NCI-H1436 (cell line): ENCODE data around the gene GRAP2.

Source experiments
- DNase-seq: peaks from one replicate; lab custom pipeline; 2025; lab: John Stamatoyannopoulos, UW

Gene GRAP2

DNA sequence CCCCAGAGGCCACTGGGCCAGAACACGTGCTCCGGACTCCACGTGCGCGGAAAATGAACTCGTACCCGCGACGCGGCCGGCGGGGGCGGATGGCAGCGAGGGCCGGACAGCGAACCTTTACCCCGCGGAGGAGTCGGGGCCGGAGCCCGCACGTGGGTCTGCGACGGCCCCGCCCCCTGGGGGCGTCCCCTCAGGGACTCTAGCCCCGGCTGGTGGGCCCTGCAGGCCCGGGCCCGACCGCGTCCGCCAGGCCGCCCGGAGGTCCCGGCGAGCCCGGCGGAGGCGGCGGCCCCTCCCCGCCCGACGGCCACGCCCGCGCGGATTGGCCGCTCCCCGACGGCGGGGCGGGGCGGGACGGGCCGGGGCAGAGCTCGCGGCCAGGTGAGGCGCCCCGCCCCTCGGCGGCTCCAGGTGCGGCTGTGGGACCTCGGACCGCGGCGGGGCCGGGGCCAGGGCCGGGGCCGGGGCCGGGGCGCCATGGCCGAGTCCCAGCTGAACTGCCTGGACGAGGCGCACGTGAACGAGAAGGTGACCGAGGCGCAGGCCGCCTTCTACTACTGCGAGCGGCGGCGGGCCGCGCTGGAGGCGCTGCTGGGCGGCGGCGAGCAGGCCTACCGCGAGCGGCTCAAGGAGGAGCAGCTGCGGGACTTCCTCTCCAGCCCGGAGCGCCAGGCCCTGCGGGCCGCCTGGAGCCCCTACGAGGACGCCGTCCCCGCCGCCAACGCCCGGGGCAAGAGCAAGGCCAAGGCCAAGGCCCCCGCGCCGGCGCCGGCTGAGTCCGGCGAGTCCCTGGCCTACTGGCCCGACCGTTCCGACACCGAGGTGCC, 93.9 kb downstream of the GRAP2 start, which contains the start of gene FAM83F:
TSS of gene FAM83F (plus strand) at position 389 of the 827 bp plus-strand sequence. CDS start at position 478, 89 bp downstream.
- DNase-seq, result no peak

DNA sequence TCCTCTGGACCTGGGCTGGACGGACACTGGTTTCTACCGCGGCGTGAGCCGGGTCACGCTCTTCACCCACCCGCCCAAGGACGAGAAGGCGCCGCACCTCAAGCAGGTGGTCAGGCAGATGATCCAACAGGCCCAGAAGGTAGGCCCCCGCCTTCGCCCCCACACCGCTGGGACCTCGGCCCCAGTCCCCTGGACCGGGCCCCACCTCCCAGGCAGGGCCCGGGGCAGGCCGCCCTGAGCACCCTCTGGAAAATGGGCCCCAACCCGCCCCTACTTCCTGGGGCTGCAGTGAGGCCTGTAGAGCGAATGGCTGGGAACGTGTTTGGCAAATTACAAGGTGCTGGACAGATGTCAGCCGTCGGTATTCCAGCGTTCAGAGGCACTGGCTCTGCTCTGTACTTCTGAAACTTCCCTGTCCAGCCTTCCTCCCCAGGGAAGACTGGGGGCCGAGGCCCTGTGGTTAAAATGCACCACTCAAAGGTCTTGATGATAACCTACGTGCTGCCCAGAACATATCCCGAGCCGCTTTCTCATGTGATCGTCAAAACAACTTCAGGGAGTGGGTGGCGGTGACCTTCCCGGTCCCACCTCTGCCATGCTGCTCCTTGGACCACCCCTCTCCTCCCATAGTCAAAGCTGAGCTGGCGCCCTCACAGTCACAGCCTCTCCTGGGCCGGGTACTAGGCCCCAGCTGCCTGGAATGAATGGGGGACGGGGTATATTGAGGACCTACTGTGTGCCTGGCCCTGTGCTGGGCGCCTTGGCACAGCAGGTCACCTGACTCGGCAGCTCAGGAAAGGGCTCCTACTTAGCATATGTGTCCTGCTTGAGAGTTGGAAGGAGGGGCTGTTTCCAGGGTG, 94.7 kb downstream of the GRAP2 start:
- no peak for DNase-seq

GRCh38 chr22:39996732-39997131, 95.8 kb downstream of the GRAP2 start:
- no peak for DNase-seq

- no peak for DNase-seq
These were observed 96.5 kb downstream of the GRAP2 start for GRCh38 chr22:39997421-39997820.

- no peak for DNase-seq
These were observed 97.2 kb downstream of the GRAP2 start for GRCh38 chr22:39997939-39998726.

GRCh38 chr22:39999144-39999757, 98.4 kb downstream of the GRAP2 start:
- DNase-seq, result no peak

GRCh38 chr22:40000171-40000570, 99.3 kb downstream of the GRAP2 start:
- no peak for DNase-seq

GRCh38 chr22:40001106-40001505, 100.2 kb downstream of the GRAP2 start:
- DNase-seq, result no peak

DNA sequence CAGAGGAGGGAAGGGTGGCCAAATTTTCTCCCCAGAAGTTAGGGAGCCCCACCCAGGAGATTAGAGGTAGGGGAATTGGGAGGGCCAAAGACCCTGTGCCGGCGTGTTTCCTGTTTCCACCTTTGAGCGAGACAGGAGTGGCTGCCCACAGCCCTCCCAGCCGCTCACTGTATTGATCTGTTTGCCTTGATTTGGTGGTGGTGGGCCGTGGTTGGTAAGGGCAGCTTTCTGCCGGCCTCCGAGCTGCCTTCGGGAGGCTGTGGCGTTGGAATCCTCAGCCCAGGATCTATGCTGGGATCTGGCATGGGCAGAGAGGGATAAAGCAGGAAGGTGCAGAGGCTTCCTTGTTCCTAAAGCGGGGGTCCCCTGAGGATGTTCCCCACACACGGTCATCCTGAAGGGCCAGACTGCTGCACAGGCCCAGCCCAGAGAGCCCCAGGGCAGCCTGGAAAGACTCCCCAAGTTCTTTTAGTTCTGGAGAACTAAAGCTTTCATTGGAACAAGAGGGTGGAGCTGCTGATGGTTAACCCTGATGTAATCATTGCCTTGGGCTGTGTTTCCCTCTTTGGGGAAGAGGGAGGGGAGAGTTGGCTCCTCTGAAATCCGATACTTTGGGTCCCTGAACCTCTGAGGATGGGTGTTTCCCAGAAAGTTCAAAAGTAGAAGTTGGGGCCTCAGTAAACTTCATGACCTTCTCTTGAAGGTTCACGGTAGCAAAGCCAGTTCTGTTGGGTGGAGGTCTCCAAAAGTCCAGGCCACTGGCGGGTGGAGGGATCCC, 101.1 kb downstream of the GRAP2 start:
- no peak for DNase-seq

- no peak for DNase-seq
These were observed 102.2 kb downstream of the GRAP2 start for GRCh38 chr22:40002935-40003715.

GRCh38 chr22:40004836-40005235, 104.0 kb downstream of the GRAP2 start:
- DNase-seq, result no peak

DNA sequence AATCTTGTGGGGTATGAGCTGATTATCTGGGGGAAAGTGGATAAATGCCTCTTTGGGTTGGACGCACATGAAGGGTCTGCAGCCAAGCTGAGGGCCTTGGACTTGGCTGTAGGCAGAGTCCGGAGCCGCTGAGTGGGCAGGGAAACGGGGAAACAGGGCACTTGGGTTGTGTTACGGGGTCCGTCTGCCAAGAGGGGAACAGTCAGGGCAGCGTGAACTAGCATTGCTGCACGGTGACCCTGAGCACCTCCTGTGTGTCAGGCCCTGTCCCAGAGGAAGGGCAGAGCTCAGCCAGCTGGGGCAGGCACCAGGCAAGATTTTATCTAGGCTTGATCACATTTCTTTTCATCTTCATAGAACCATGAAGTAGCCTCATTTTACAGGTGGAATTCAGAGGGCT, 105.8 kb downstream of the GRAP2 start:
- no peak for DNase-seq

DNA sequence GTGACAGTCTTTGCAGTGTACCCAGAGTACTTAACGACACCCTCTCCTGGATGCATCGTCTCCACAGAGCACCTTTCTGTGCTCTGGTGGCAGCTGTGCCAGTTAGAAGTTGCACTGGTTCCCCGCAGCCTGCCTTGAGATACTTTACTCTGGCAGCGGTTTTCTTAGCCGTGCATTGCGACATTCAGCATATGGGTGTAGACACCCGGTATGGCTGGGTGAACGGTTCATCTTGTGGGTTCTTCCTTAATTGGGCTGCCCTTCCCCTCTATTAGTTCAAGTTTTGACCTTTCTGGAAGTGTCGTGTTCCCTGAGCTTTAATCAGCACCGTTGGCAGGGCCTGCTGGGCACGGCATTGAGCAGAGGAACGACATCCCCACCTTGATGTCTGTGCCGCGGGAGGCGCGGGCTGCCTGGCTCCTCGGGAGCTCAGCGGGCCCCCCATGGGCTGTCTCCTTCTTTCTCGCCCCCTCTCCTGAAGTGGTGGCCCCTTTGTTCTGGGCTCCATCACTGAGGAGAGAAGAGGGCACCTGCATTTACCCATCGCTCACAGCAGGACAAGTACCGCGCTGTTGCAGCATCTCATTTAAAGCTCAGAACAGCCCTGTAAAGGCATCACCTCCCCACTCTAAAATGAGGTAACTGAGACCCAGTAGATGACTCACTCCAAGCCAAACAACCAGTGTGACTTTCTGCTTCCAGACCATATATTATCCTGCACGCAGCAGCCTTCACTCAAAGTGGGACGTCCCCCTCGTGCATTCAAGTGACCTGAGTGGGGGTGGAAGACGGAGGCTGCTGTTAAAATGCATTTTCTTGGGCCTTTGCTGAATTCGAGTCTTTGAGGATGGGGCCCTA, 107.2 kb downstream of the GRAP2 start:
- no peak for DNase-seq

DNA sequence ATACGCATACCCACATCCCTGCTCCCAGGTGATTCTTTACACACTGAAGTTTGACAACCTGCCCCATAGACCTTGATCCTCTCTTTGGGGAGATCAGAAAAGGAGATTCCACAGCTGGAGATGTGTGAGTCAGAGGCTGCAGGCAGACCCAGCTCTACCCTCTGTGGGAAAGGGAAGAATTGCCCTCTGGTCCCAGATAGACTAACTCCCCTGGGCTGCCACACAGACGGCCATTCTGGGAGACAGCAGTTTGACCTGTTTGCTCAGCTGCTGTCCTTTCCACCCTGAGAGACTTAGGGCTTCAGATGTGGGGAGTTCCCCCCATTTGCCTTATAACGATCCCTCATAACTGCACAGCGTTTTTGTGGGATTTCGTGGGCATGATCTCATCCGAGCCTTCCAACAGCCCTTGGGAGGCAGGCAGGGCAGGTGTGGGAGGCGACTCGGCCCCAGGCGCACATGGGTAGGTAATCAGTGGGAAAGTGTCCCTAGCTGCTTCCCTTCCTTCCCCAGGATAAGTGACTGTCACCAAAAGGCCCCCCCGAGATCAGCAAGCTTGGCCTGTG, 107.9 kb downstream of the GRAP2 start:
- no peak for DNase-seq

DNA sequence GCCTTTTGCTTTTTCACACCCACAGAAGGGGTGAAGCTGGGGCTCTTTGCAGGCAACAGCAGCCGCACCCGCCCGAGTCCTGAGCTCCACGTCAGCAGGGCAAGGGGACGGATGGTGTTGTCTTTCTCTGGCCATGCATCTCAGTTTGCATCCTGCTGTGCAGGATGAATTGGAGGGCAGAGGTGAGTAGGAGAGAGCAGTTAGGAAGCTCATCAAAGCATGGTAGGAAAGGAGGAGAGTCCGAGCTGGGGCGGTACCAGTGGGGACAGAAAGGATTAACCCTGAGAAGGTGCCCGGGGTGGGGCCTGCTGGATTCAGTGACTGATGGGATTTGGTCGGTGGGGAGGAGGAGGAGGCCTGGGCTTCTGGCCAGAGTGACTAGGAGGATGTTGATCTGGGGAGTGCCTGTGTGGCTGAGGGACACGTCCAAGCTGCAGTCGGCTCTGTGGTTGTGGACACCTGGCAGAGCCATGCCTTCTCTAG, 108.4 kb downstream of the GRAP2 start:
- no peak for DNase-seq

- DNase-seq, result peak; percentile 51
These were observed 109.2 kb downstream of the GRAP2 start for GRCh38 chr22:40009951-40010671.

GRCh38 chr22:40010746-40011145, 109.9 kb downstream of the GRAP2 start:
- no peak for DNase-seq

DNA sequence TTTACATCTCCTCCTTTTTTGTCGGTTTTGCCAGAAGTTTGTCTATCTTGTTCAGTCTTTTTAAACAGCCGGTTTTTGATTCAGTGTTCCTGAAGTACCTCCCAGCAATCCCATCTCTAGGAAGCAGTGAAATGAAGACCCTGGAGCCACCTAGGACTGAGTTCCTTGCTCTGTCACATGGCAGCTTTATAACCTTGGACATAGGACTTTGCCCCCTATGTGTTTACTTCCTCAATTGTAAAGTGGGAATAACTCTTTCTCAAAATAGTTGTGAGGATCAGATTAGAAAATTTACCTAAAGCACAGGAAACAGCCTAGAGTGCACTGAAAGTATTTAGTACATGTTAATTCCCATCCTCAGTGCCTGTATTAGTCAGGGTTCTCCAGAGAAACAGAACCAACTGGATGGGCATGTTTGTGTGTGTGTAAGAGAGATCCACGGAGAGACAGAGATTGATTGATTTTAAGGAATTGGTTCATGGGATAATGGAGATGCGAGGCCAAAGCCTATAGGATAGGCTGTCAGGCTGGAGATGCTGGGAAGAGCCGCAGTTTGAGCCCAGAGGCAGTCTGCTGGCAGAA, 113.9 kb downstream of the GRAP2 start:
- no peak for DNase-seq
